GM20000 (cell line): ENCODE results near the gene TP53TG5.

ENCODE experiments used
- DNase-seq: peaks from one replicate; pipeline ENCODE4 v3.0.0; 2012; ENCODE audit warnings: low spot score
- CTCF ChIP-seq: IDR thresholded peaks from 2 replicates; pipeline ENCODE4 v1.5.1; 2012; ENCODE audit warnings: mild to moderate bottlenecking, control low read depth; ENCODE audit errors: extremely low read depth, missing control alignments

Gene TP53TG5

GRCh38 chr20:45378191-45378590 lies at the start of gene TP53TG5:
TSS of gene TP53TG5 (minus strand) at chr20:45378325. CDS start at chr20:45378236, 89 bp downstream.
- TF ChIP-seq CTCF = no peak
- DNase-seq = no peak

- no peak for DNase-seq
These were observed 49.4 kb upstream of the TP53TG5 start for GRCh38 chr20:45427236-45428149.

GRCh38 chr20:45426320-45427016 lies 48.3 kb upstream of the TP53TG5 start:
- TF ChIP-seq CTCF = no peak
- no peak for DNase-seq

More at GRCh38 chr20:45427236-45428149, 49.4 kb upstream of the TP53TG5 start:
- no peak for TF ChIP-seq CTCF

- TF ChIP-seq CTCF = no peak
- DNase-seq = no peak
These were observed 47.4 kb upstream of the TP53TG5 start for GRCh38 chr20:45425561-45425960.

- no peak for DNase-seq
- no peak for TF ChIP-seq CTCF
These were observed 45.6 kb upstream of the TP53TG5 start for GRCh38 chr20:45423700-45424099.

- TF ChIP-seq CTCF = no peak
- DNase-seq = no peak
These were observed 42.0 kb upstream of the TP53TG5 start for GRCh38 chr20:45420125-45420524.
